ENCODE results near the gene EIF2AK3.
"Not testable (repeated sequence)": the region's sequence is repeated elsewhere in the genome, so short reads cannot be mapped to it uniquely, and the experiment has no call there.

Gene EIF2AK3

GRCh38 chr2:88651646-88652045, 24.4 kb upstream of the EIF2AK3 start:
- Mint-ChIP-seq H3K27ac (no peak overlapping the region), H3K4me3 (no peak overlapping the region), H3K4me1 (ENCODE audit: low read depth) (peaks cover 6% of the 10 kb centered on the region), H3K27me3 (ENCODE audit: low read depth) (peaks cover 11% of the 10 kb centered on the region), H3K36me3 (ENCODE audit: low read depth) (no peaks in the 10 kb centered on the region), H3K9me3 (no peaks in the 10 kb centered on the region)

- Mint-ChIP-seq H3K4me3 (peak overlapping the region; percentile 1), H3K27ac (peak overlapping the region; percentile 46), H3K27me3 (ENCODE audit: low read depth) (peaks cover 19% of the 10 kb centered on the region), H3K4me1 (ENCODE audit: low read depth) (peaks cover 36% of the 10 kb centered on the region)
- H3K36me3 Mint-ChIP-seq (ENCODE audit: low read depth); H3K9me3 Mint-ChIP-seq: not testable (repeated sequence)
These were observed 18.1 kb upstream of the EIF2AK3 start for GRCh38 chr2:88645291-88645882.

- peaks cover 13% of the 10 kb centered on the region for H3K36me3 Mint-ChIP-seq (ENCODE audit: low read depth)
- H3K27ac Mint-ChIP-seq, result peak overlapping the region; percentile 39
- peaks cover 28% of the 10 kb centered on the region for H3K9me3 Mint-ChIP-seq
- peaks cover 62% of the 10 kb centered on the region for H3K4me1 Mint-ChIP-seq (ENCODE audit: low read depth)
- H3K4me3 Mint-ChIP-seq, result no peak overlapping the region
- H3K27me3 Mint-ChIP-seq (ENCODE audit: low read depth), result peaks cover 19% of the 10 kb centered on the region
These were observed 15.0 kb upstream of the EIF2AK3 start for GRCh38 chr2:88642278-88642677.

GRCh38 chr2:88641330-88641729, 14.1 kb upstream of the EIF2AK3 start:
- peaks cover 13% of the 10 kb centered on the region for H3K36me3 Mint-ChIP-seq (ENCODE audit: low read depth)
- no peak overlapping the region for H3K4me3 Mint-ChIP-seq
- H3K27ac Mint-ChIP-seq, result no peak overlapping the region
- H3K4me1 Mint-ChIP-seq (ENCODE audit: low read depth), result peaks cover 69% of the 10 kb centered on the region
- H3K27me3 Mint-ChIP-seq (ENCODE audit: low read depth), result peaks cover 12% of the 10 kb centered on the region
- H3K9me3 Mint-ChIP-seq, result peaks cover 28% of the 10 kb centered on the region

- H3K36me3 Mint-ChIP-seq (ENCODE audit: low read depth), result peaks cover 13% of the 10 kb centered on the region
- peak overlapping the region; percentile 87 for H3K27ac Mint-ChIP-seq
- peaks cover 63% of the 10 kb centered on the region for H3K4me1 Mint-ChIP-seq (ENCODE audit: low read depth)
- peaks cover 28% of the 10 kb centered on the region for H3K9me3 Mint-ChIP-seq
- H3K27me3 Mint-ChIP-seq (ENCODE audit: low read depth), result no peaks in the 10 kb centered on the region
- peak overlapping the region; percentile 53 for H3K4me3 Mint-ChIP-seq
These were observed 12.6 kb upstream of the EIF2AK3 start for GRCh38 chr2:88639865-88640264.

- Mint-ChIP-seq H3K36me3 (ENCODE audit: low read depth) (peaks cover 13% of the 10 kb centered on the region), H3K4me1 (ENCODE audit: low read depth) (peaks cover 56% of the 10 kb centered on the region), H3K27me3 (ENCODE audit: low read depth) (no peaks in the 10 kb centered on the region), H3K27ac (peak overlapping the region; percentile 73), H3K9me3 (peaks cover 28% of the 10 kb centered on the region), H3K4me3 (no peak overlapping the region)
These were observed 11.5 kb upstream of the EIF2AK3 start for GRCh38 chr2:88638743-88639142.

- Mint-ChIP-seq H3K4me1 (ENCODE audit: low read depth) (peaks cover 56% of the 10 kb centered on the region), H3K27ac (peak overlapping the region; percentile 41), H3K4me3 (peak overlapping the region; percentile 16)
These were observed 10.9 kb upstream of the EIF2AK3 start for GRCh38 chr2:88638123-88638650.

GRCh38 chr2:88637464-88637863, 10.2 kb upstream of the EIF2AK3 start:
- Mint-ChIP-seq H3K4me3 (peak overlapping the region; percentile 16), H3K27ac (peak overlapping the region; percentile 41)

More at GRCh38 chr2:88638123-88638650, 10.9 kb upstream of the EIF2AK3 start:
- H3K27me3 Mint-ChIP-seq (ENCODE audit: low read depth), result no peaks in the 10 kb centered on the region
- peaks cover 12% of the 10 kb centered on the region for H3K36me3 Mint-ChIP-seq (ENCODE audit: low read depth)
- peaks cover 27% of the 10 kb centered on the region for H3K9me3 Mint-ChIP-seq

GRCh38 chr2:88636026-88636425, 8.8 kb upstream of the EIF2AK3 start:
- H3K9me3 Mint-ChIP-seq, result peaks cover 25% of the 10 kb centered on the region
- no peak overlapping the region for H3K4me3 Mint-ChIP-seq
- peaks cover 8% of the 10 kb centered on the region for H3K36me3 Mint-ChIP-seq (ENCODE audit: low read depth)
- H3K27me3 Mint-ChIP-seq (ENCODE audit: low read depth), result no peaks in the 10 kb centered on the region
- H3K27ac Mint-ChIP-seq, result no peak overlapping the region
- H3K4me1 Mint-ChIP-seq (ENCODE audit: low read depth), result peaks cover 40% of the 10 kb centered on the region

More at GRCh38 chr2:88637464-88637863, 10.2 kb upstream of the EIF2AK3 start:
- Mint-ChIP-seq H3K4me1 (ENCODE audit: low read depth) (peaks cover 49% of the 10 kb centered on the region), H3K9me3 (peaks cover 25% of the 10 kb centered on the region), H3K27me3 (ENCODE audit: low read depth) (no peaks in the 10 kb centered on the region), H3K36me3 (ENCODE audit: low read depth) (peaks cover 9% of the 10 kb centered on the region)

GRCh38 chr2:88632569-88632968, 5.3 kb upstream of the EIF2AK3 start:
- Mint-ChIP-seq H3K27ac (no peak overlapping the region), H3K4me3 (no peak overlapping the region)

GRCh38 chr2:88628571-88628939, 1.3 kb upstream of the EIF2AK3 start:
- Mint-ChIP-seq H3K4me1 (ENCODE audit: low read depth) (peaks cover 16% of the 10 kb centered on the region), H3K27ac (no peak overlapping the region), H3K36me3 (ENCODE audit: low read depth) (peaks cover 3% of the 10 kb centered on the region), H3K27me3 (ENCODE audit: low read depth) (no peaks in the 10 kb centered on the region), H3K9me3 (no peaks in the 10 kb centered on the region), H3K4me3 (peak overlapping the region; percentile 83)

More at GRCh38 chr2:88632569-88632968, 5.3 kb upstream of the EIF2AK3 start:
- peaks cover 2% of the 10 kb centered on the region for H3K9me3 Mint-ChIP-seq
- no peaks in the 10 kb centered on the region for H3K27me3 Mint-ChIP-seq (ENCODE audit: low read depth)
- H3K4me1 Mint-ChIP-seq (ENCODE audit: low read depth), result peaks cover 26% of the 10 kb centered on the region
- H3K36me3 Mint-ChIP-seq (ENCODE audit: low read depth), result peaks cover 3% of the 10 kb centered on the region

- no peak overlapping the region for H3K27ac Mint-ChIP-seq
These were observed 749 bp upstream of the EIF2AK3 start for GRCh38 chr2:88627856-88628570.

GRCh38 chr2:88626171-88627054, 851 bp downstream of the EIF2AK3 start:
- no peaks in the 10 kb centered on the region for H3K27me3 Mint-ChIP-seq (ENCODE audit: low read depth)

More at GRCh38 chr2:88627856-88628570, 749 bp upstream of the EIF2AK3 start:
- Mint-ChIP-seq H3K36me3 (ENCODE audit: low read depth) (peaks cover 3% of the 10 kb centered on the region), H3K4me3 (no peak overlapping the region), H3K4me1 (ENCODE audit: low read depth) (peaks cover 16% of the 10 kb centered on the region), H3K27me3 (ENCODE audit: low read depth) (no peaks in the 10 kb centered on the region), H3K9me3 (no peaks in the 10 kb centered on the region)

GRCh38 chr2:88624477-88624876, 2.8 kb downstream of the EIF2AK3 start:
- Mint-ChIP-seq H3K4me3 (no peak overlapping the region), H3K27ac (no peak overlapping the region), H3K4me1 (ENCODE audit: low read depth) (peaks cover 24% of the 10 kb centered on the region), H3K27me3 (ENCODE audit: low read depth) (no peaks in the 10 kb centered on the region), H3K36me3 (ENCODE audit: low read depth) (peaks cover 11% of the 10 kb centered on the region), H3K9me3 (no peaks in the 10 kb centered on the region)

More at GRCh38 chr2:88626171-88627054, 851 bp downstream of the EIF2AK3 start:
- peaks cover 20% of the 10 kb centered on the region for H3K4me1 Mint-ChIP-seq (ENCODE audit: low read depth)
- H3K4me3 Mint-ChIP-seq, result peak overlapping the region; percentile 93
- peaks cover 3% of the 10 kb centered on the region for H3K36me3 Mint-ChIP-seq (ENCODE audit: low read depth)
- peak overlapping the region; percentile 94 for H3K27ac Mint-ChIP-seq
- H3K9me3 Mint-ChIP-seq, result no peaks in the 10 kb centered on the region

All from T-helper 1 cell treated with Interleukin-12 subunit alpha and Interleukin-12 subunit beta and Interleukin-4 antibody, amounts not matched to agents 30 μg/mL and 1 μg/mL, for 36 hours (primary cell).